ENCODE results near the gene WNT7A.

GRCh38 chr3:13882876-13883275 lies 3.0 kb upstream of the WNT7A start:
- TF ChIP-seq POLR2A (IDR thresholded peaks at IDR 0.05; ENCODE audit: low read depth, low read length) (no peak), PAX5 (IDR thresholded peaks at IDR 0.05; ENCODE audit: insufficient read depth, low read length, severe bottlenecking) (no peak), SPI1 (IDR thresholded peaks at IDR 0.05; ENCODE audit: low read depth, low read length) (no peak)
